ENCODE measurements around the gene ALDH4A1.

DNA sequence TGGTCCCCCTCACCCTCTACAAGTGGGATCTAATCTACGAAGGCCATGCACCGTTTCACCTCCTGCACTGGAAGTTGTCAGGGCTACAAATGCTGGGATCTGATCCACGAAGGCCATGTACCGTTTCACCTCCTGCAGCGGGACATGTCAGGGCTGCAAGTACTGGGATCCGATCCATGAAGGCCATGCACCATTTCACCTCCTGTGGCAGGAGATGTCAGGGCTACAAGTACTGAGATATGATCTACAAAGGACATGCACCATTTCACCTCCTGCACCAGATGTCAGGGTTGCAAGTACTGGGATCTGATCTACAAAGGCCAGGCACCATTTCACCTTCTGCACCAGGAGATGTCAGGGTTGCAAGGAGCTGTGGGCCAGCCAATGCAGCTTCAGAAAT lies 7.0 kb downstream of the ALDH4A1 start:
- TF ChIP-seq POLR2AphosphoS5 (IDR thresholded peaks at IDR 0.05) (no peak), CTCF (IDR thresholded peaks at IDR 0.05) (no peak), POLR2A (IDR thresholded peaks at IDR 0.05) (no peak)
